A549 treated with CORT108297 at 1 μM for 4 hours (cell line): ENCODE data around the gene WNT16. TPM values are rescaled to one million over a fixed set of nuclear protein-coding genes. Genes with fewer than 3 reads are reported as not detected.

Source experiments
- total RNA-seq: library from RNA; stranded (reverse); fragments of 200-300 nt; extraction: Qiagen RNA extraction; gene quantifications from 5 replicates; pipeline ENCODE4 v1.2.3, GENCODE V29; 2022

WNT16 gene
- not detected in 5 replicates for total RNA-seq

GRCh38 chr7:121328508-121329190 lies at the start of gene WNT16:
Gene WNT16 (plus strand): TSS chr7:121329000. CDS start chr7:121329293, 293 bp downstream.

Other genes with a start within 250 kb of the WNT16 start
- 37.3 to 41.5 TPM (median 38.4 TPM) in 5 replicates for gene FAM3C, start 67.3 kb downstream of the WNT16 start, total RNA-seq